Measurements from ENCODE around the gene MANF. TPM values are rescaled to one million over a fixed set of nuclear protein-coding genes. Genes with fewer than 3 reads are reported as not detected.

The MANF gene
- total RNA-seq, 1 experiment from 2014 or later, result 279 TPM

- DNase-seq (ENCODE audit: low read depth), result no peak
These were observed 5.4 kb downstream of the MANF start for GRCh38 chr3:51390246-51391074.

GRCh38 chr3:51391075-51391565, 6.0 kb downstream of the MANF start, which contains the start of gene RBM15B:
Gene RBM15B, plus strand, starts transcription at chr3:51391285. Its CDS starts 115 bp downstream, at chr3:51391400.
- DNase-seq (ENCODE audit: low read depth), result peak; percentile 92

- peak; percentile 22 for DNase-seq (ENCODE audit: low read depth)
These were observed 6.7 kb downstream of the MANF start for GRCh38 chr3:51391566-51392354.

- no peak for DNase-seq (ENCODE audit: low read depth)
These were observed 7.5 kb downstream of the MANF start for GRCh38 chr3:51392355-51393133.

- DNase-seq (ENCODE audit: low read depth), result no peak
These were observed 8.0 kb downstream of the MANF start for GRCh38 chr3:51393134-51393495.

- no peak for DNase-seq (ENCODE audit: low read depth)
These were observed 8.5 kb downstream of the MANF start for GRCh38 chr3:51393564-51393963.

GRCh38 chr3:51394541-51394940, 9.4 kb downstream of the MANF start:
- DNase-seq (ENCODE audit: low read depth), result no peak

GRCh38 chr3:51395493-51396213, 10.6 kb downstream of the MANF start:
- DNase-seq (ENCODE audit: low read depth), result peak; percentile 8

GRCh38 chr3:51396401-51396800, 11.3 kb downstream of the MANF start:
- no peak for DNase-seq (ENCODE audit: low read depth)

GRCh38 chr3:51397392-51397791, 12.3 kb downstream of the MANF start:
- DNase-seq (ENCODE audit: low read depth), result no peak

- no peak for DNase-seq (ENCODE audit: low read depth)
These were observed 13.7 kb downstream of the MANF start for GRCh38 chr3:51398595-51399310.

GRCh38 chr3:51400166-51400565, 15.1 kb downstream of the MANF start:
- no peak for DNase-seq (ENCODE audit: low read depth)

GRCh38 chr3:51401735-51402134, 16.6 kb downstream of the MANF start:
- DNase-seq (ENCODE audit: low read depth), result no peak

GRCh38 chr3:51403675-51404074, 18.6 kb downstream of the MANF start:
- no peak for DNase-seq (ENCODE audit: low read depth)

- no peak for DNase-seq (ENCODE audit: low read depth)
These were observed 22.9 kb downstream of the MANF start for GRCh38 chr3:51408021-51408420.

- no peak for DNase-seq (ENCODE audit: low read depth)
These were observed 23.7 kb downstream of the MANF start for GRCh38 chr3:51408813-51409212.

GRCh38 chr3:51422211-51422610, 37.1 kb downstream of the MANF start:
- no peak for DNase-seq (ENCODE audit: low read depth)

- DNase-seq (ENCODE audit: low read depth), result no peak
These were observed 41.8 kb downstream of the MANF start for GRCh38 chr3:51426921-51427320.

GRCh38 chr3:51429138-51429537, 44.0 kb downstream of the MANF start:
- DNase-seq (ENCODE audit: low read depth), result no peak

- DNase-seq (ENCODE audit: low read depth), result no peak
These were observed 49.0 kb downstream of the MANF start for GRCh38 chr3:51434110-51434509.
